Endothelial cell of umbilical vein (primary cell): ENCODE results near the gene HCN2. TPM values are rescaled to one million over a fixed set of nuclear protein-coding genes. Genes with fewer than 3 reads are reported as not detected.

Experiments used
- BruUV-seq: library from RNA; stranded (reverse); fragments of 400-500 nt; replicated peaks from 2 replicates; lab custom pipeline; 2021; lab: Mats Ljungman, UMichigan
- CTCF ChIA-PET: fragments of 300-600, 350-600 bp; sonication (Branson Sonifier 250); formaldehyde crosslinking; loops from one replicate; lab custom pipeline; 2021; ENCODE audit warnings: antibody characterized with exemption, inconsistent platforms; lab: Charles Lee
- POLR2A ChIA-PET: fragments of 300-600, 350-600 bp; sonication (Branson Sonifier 250); formaldehyde crosslinking; loops from one replicate; lab custom pipeline; 2021; ENCODE audit warnings: antibody characterized with exemption, inconsistent platforms; lab: Charles Lee
- DNase-seq: peaks from one replicate; pipeline ENCODE4 v3.0.0-alpha.2; 2011; ENCODE audit warnings: low read depth, low spot score
- FAIRE-seq: peaks from 2 replicates; lab custom pipeline; 2011; peaks lifted over from hg19 to GRCh38; lab: Jason Lieb, UNC
- H2AFZ ChIP-seq: 2 replicates; pipeline ENCODE4 v1.6.0; 2012; ENCODE audit warnings: low read depth, low read length, control low read depth, inconsistent platforms
- H3K27ac ChIP-seq: 2 replicates; pipeline ENCODE4 v1.5.1; 2011; ENCODE audit warnings: low read depth, mild to moderate bottlenecking, control low read depth, low read length, moderate library complexity; ENCODE audit not compliant: insufficient read depth
- H3K27me3 ChIP-seq, 2 experiments: 2 replicates each; pipeline versions ENCODE4 v1.6.0 to v1.6.1; 2011; ENCODE audit warnings: low read length in 2 of 2, mixed read lengths in 1 of 2; ENCODE audit not compliant: control insufficient read depth in 2 of 2, insufficient read depth in 2 of 2
- H3K36me3 ChIP-seq, 2 experiments: 2 replicates in 1 of 2; 3 replicates in 1 of 2; pipeline ENCODE4 v1.5.1; 2011; ENCODE audit warnings: low read length in 2 of 2, mild to moderate bottlenecking in 1 of 2, moderate library complexity in 1 of 2; ENCODE audit not compliant: control insufficient read depth in 2 of 2, insufficient read depth in 2 of 2; ENCODE audit errors: extremely low read depth in 1 of 2
- H3K4me1 ChIP-seq: 3 replicates; pipeline ENCODE4 v1.5.1; 2011; ENCODE audit warnings: mild to moderate bottlenecking, low read length; ENCODE audit not compliant: control insufficient read depth, insufficient read depth; ENCODE audit errors: extremely low read depth
- H3K4me2 ChIP-seq: 2 replicates; pipeline ENCODE4 v1.6.1; 2011; ENCODE audit warnings: low read length, control low read depth, mixed read lengths; ENCODE audit not compliant: insufficient read depth
- H3K4me3 ChIP-seq, 3 experiments: fragments of 200-600 bp in 1 of 3; sonication (generic), shearing (Covaris generic) in 1 of 3; replicated peaks in 1 of 3; 2 replicates each; pipeline ENCODE4 v1.5.1; 2011 to 2016; ENCODE audit warnings: control low read depth in 3 of 3, low read length in 3 of 3, mild to moderate bottlenecking in 2 of 3, inconsistent platforms in 1 of 3, low read depth in 1 of 3, moderate library complexity in 1 of 3; ENCODE audit not compliant: insufficient read depth in 1 of 3
- H3K79me2 ChIP-seq: 2 replicates; pipeline ENCODE4 v1.6.0; 2012; ENCODE audit warnings: low read length, inconsistent platforms; ENCODE audit not compliant: control insufficient read depth, insufficient read depth
- H3K9ac ChIP-seq: replicated peaks from 2 replicates; pipeline ENCODE3; 2011; ENCODE audit warnings: low read length, control low read depth; ENCODE audit not compliant: insufficient read depth; ENCODE audit errors: extremely low read depth
- H3K9me1 ChIP-seq: replicated peaks from 3 replicates; pipeline ENCODE4 v1.6.0; 2011; ENCODE audit warnings: mild to moderate bottlenecking, low read length; ENCODE audit not compliant: control insufficient read depth, insufficient read depth; ENCODE audit errors: extremely low read depth
- H3K9me3 ChIP-seq: replicated peaks from 2 replicates; pipeline ENCODE4 v1.5.1; 2012; ENCODE audit warnings: low read length, inconsistent platforms; ENCODE audit not compliant: control insufficient read depth, insufficient read depth
- H4K20me1 ChIP-seq: replicated peaks from 2 replicates; pipeline ENCODE3; 2011; ENCODE audit warnings: mild to moderate bottlenecking, low read length; ENCODE audit not compliant: control insufficient read depth, insufficient read depth; ENCODE audit errors: extremely low read depth
- CTCF ChIP-seq, 2 donors: IDR thresholded peaks; 1 replicate in 1 of 2; 2 replicates in 1 of 2; pipeline ENCODE4 v1.5.1; 2011; ENCODE audit warnings: low read length in 2 of 2, mild to moderate bottlenecking in 2 of 2, moderate library complexity in 2 of 2, control low read depth in 1 of 2, inconsistent platforms in 1 of 2, low read depth in 1 of 2; ENCODE audit not compliant: insufficient read depth in 1 of 2; ENCODE audit errors: extremely low read depth in 1 of 2
- EZH2 ChIP-seq: IDR thresholded peaks from 2 replicates; pipeline ENCODE4 v1.6.1; 2012; ENCODE audit warnings: borderline replicate concordance, low read depth, mild to moderate bottlenecking, moderate library complexity, low read length, inconsistent platforms; ENCODE audit not compliant: severe bottlenecking
- FOS ChIP-seq: IDR thresholded peaks from 2 replicates; pipeline ENCODE4 v1.6.1; 2011; ENCODE audit warnings: mild to moderate bottlenecking, low read length, moderate library complexity, borderline replicate concordance; ENCODE audit not compliant: insufficient read depth
- GATA2 ChIP-seq: IDR thresholded peaks from 2 replicates; pipeline ENCODE4 v1.7.0; 2011; ENCODE audit warnings: low read depth, mild to moderate bottlenecking, moderate library complexity, mixed read lengths, low read length; ENCODE audit not compliant: insufficient read length, insufficient read depth
- JUN ChIP-seq: IDR thresholded peaks from 2 replicates; pipeline ENCODE4 v1.6.1; 2011; ENCODE audit warnings: borderline replicate concordance, low read depth; ENCODE audit not compliant: insufficient read length, insufficient read depth
- MYC ChIP-seq: IDR thresholded peaks from one replicate; pipeline ENCODE4 v1.6.1; 2011; ENCODE audit warnings: mild to moderate bottlenecking, low read depth, low read length
- POLR2A ChIP-seq: IDR thresholded peaks from 2 replicates; pipeline ENCODE4 v1.6.1; 2012; ENCODE audit warnings: low read depth, mild to moderate bottlenecking, control low read depth, low read length
- POLR2AphosphoS5 ChIP-seq: IDR thresholded peaks from 2 replicates; pipeline ENCODE4 v1.6.1; 2012; ENCODE audit warnings: low read depth, mild to moderate bottlenecking, control low read depth, low read length, moderate library complexity; ENCODE audit not compliant: insufficient read depth
- dilution Hi-C: fragments of 300-500 bp; cut with MboI; formaldehyde crosslinking; loops from one replicate; pipeline ENCODE4 v1.15.0; 2019; ENCODE audit warnings: low sequenced_read_pairs; ENCODE audit not compliant: extremely low pct_ligation_motif_present
- intact Hi-C: fragments of 100-400 bp; cut with micrococcal nuclease; formaldehyde crosslinking; loops from one replicate; pipeline ENCODE4 v1.10.0; 2022
- polyA plus RNA-seq, 4 experiments: library from polyadenylated mRNA; depleted of rRNA in 3 of 4; stranded (reverse) in 3 of 4; unstranded in 1 of 4; fragments of >200 nt; gene quantifications; 2 replicates each; pipeline versions ENCODE4 v1.2.1 to v1.2.3, GENCODE V29; 2011 to 2012; ENCODE audit warnings: missing spikeins in 1 of 4
- total RNA-seq: library from RNA; stranded (reverse); gene quantifications from 2 replicates; pipeline ENCODE4 v1.2.3, GENCODE V29; 2021
- TF ChIP-seq, protein P1 (sequence below): IDR thresholded peaks from 2 replicates; pipeline ENCODE4 v1.6.1; 2011; ENCODE audit not compliant: insufficient read depth, insufficient read length

The HCN2 gene
- total and polyA plus RNA-seq, 2 donors (not counting 3 experiments of a cell fraction or from before 2014, with no cell fraction given), result 0.18 to 0.53 TPM

- Histone ChIP-seq H2AFZ (peak overlapping the region; percentile 77), H3K27ac (peak overlapping the region; percentile 47), H3K9me1 (no peaks in the 10 kb centered on the region), H3K4me3 (peak overlapping the region; percentile 35 to 68 (median 39)), H4K20me1 (peaks cover 2% of the 10 kb centered on the region), H3K4me2 (peak overlapping the region; percentile 87), H3K4me1 (peaks cover 22% of the 10 kb centered on the region), H3K79me2 (peaks cover 33% of the 10 kb centered on the region), H3K27me3 (no peaks in the 10 kb centered on the region), H3K9ac (peak overlapping the region; percentile 54), H3K9me3 (no peaks in the 10 kb centered on the region), H3K36me3 (no peaks in the 10 kb centered on the region)
- POLR2A ChIA-PET, result no interaction called here
- no TSS peak for BruUV-seq
- DNase-seq (peak; percentile 45), FAIRE-seq (no peak)
- CTCF ChIA-PET, result interaction anchor here (0.8 to 1.9 kb wide), 2 partner anchors 13 to 60 kb away, joined by 5 to 7 read pairs; no protein-coding TSS in a partner anchor
- intact Hi-C loops (no loop called here), dilution Hi-C loops (no loop called here)
- TF ChIP-seq POLR2AphosphoS5 (no peak), CTCF (IDR thresholded peaks at IDR 0.05; ENCODE audit: extremely low read depth in 1 of 2, insufficient read depth in 1 of 2, low read depth in 1 of 2, low read length in 2 of 2) (no peak), POLR2A (no peak), GATA2 (no peak), JUN (no peak), EZH2 (no peak), FOS (no peak), MYC (no peak)
- TF ChIP-seq, protein P1, sequence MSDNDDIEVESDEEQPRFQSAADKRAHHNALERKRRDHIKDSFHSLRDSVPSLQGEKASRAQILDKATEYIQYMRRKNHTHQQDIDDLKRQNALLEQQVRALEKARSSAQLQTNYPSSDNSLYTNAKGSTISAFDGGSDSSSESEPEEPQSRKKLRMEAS, result no peak
Measured at GRCh38 chr19:570937-571565, 18.6 kb upstream of the HCN2 start.
